Breast epithelium (tissue), 4 donors: ENCODE results near the gene PDE1C. TPM values are rescaled to one million over a fixed set of nuclear protein-coding genes. Genes with fewer than 3 reads are reported as not detected.
"Not testable (repeated sequence)": the region's sequence is repeated elsewhere in the genome, so short reads cannot be mapped to it uniquely, and the experiment has no call there.

Experiments
- DNase-seq, 2 donors: peaks; one replicate each; pipeline ENCODE4 v3.0.0-alpha.2; 2019; ENCODE audit warnings: low spot score in 2 of 2
- H3K27ac ChIP-seq, 2 donors: fragments of 200-600 bp; sonication (generic) in 1 of 2; one replicate each; pipeline ENCODE4 v1.5.1; 2016 to 2019; ENCODE audit warnings: mild to moderate bottlenecking in 1 of 2
- H3K27me3 ChIP-seq, 2 donors: fragments of 200-600 bp; sonication (generic) in 1 of 2; one replicate each; pipeline versions ENCODE4 v1.5.1 to v1.6.0; 2017 to 2019; ENCODE audit warnings: control low read depth in 1 of 2, mild to moderate bottlenecking in 1 of 2
- H3K36me3 ChIP-seq: fragments of 200-600 bp; one replicate; pipeline ENCODE4 v1.5.1; 2019
- H3K4me1 ChIP-seq, 2 donors: fragments of 200-600 bp; sonication (generic); one replicate each; pipeline ENCODE4 v1.5.1; 2016 to 2019; ENCODE audit warnings: control low read depth in 1 of 2
- H3K4me3 ChIP-seq, 3 donors: fragments of 200-600 bp; sonication (generic); 1 replicate in 2 of 3; 2 replicates in 1 of 3; pipeline ENCODE4 v1.5.1; 2016 to 2019; ENCODE audit warnings: mild to moderate bottlenecking in 3 of 3, moderate library complexity in 2 of 3
- H3K9me3 ChIP-seq, 2 donors: fragments of 200-600 bp; sonication (generic) in 1 of 2; one replicate each; pipeline ENCODE4 v1.5.1; 2016 to 2019; ENCODE audit warnings: control low read depth in 1 of 2
- POLR2A ChIP-seq: fragments of 450-650 bp; IDR thresholded peaks from one replicate; pipeline ENCODE4 v1.6.1; 2016; ENCODE audit warnings: antibody characterized with exemption, mild to moderate bottlenecking, moderate library complexity
- POLR2AphosphoS5 ChIP-seq, 3 donors: sonication (generic); formaldehyde crosslinking; IDR thresholded peaks; one replicate each; pipeline ENCODE4 v1.6.1; 2017; ENCODE audit warnings: antibody characterized with exemption in 3 of 3
- intact Hi-C: fragments of 100-400 bp; cut with DNase I; formaldehyde crosslinking; loops from one replicate; pipeline ENCODE4 v1.15.1; 2023; ENCODE audit warnings: low total_unique reads
- total RNA-seq, 3 donors: library from RNA; depleted of rRNA; stranded (reverse); fragments of >200 nt; gene quantifications; one replicate each; pipeline ENCODE4 v1.1.0, GENCODE V29; 2016
- TF ChIP-seq, protein P1 (sequence below), 3 donors: fragments of 450-650 bp; IDR thresholded peaks; one replicate each; pipeline ENCODE4 v1.5.1; 2016 to 2017; ENCODE audit warnings: antibody characterized with exemption in 3 of 3, mild to moderate bottlenecking in 3 of 3, moderate library complexity in 3 of 3

Gene PDE1C
- total RNA-seq, 3 donors from 2014 or later: 3.2 to 30.1 (median 18.7) TPM

DNA sequence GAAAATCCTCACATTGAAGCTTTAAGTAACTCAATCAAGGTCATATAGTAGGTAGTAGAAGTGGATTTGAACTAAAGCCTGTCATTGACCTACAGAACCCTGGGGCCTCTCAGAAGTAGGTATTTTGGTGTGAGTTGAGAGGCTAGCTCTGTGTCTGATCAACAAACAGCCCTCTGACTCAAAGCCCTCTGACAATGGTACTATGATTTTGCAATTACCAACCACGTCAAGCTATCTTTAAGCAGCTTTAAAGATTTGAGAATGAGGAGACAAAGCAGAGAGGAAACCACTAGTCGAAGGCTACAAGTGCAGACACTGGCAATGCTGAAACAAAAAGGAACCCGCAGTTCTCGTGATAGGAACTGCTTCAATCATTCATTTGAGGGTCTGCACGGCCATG, 19.0 kb upstream of the PDE1C start:
- no peaks in the 10 kb centered on the region for H3K9me3 ChIP-seq
- no peak overlapping the region for H3K4me3 ChIP-seq
- intact Hi-C loops: no loop called here
- H3K36me3 ChIP-seq: no peaks in the 10 kb centered on the region
- no peak for DNase-seq
- H3K4me1 ChIP-seq: peaks cover 0 to 10% of the 10 kb centered on the region in 2 donors
- no peaks in the 10 kb centered on the region for H3K27me3 ChIP-seq
- no peak for TF ChIP-seq POLR2A
- no peak for TF ChIP-seq POLR2AphosphoS5 (IDR thresholded peaks at IDR 0.05)
- TF ChIP-seq, protein P1, sequence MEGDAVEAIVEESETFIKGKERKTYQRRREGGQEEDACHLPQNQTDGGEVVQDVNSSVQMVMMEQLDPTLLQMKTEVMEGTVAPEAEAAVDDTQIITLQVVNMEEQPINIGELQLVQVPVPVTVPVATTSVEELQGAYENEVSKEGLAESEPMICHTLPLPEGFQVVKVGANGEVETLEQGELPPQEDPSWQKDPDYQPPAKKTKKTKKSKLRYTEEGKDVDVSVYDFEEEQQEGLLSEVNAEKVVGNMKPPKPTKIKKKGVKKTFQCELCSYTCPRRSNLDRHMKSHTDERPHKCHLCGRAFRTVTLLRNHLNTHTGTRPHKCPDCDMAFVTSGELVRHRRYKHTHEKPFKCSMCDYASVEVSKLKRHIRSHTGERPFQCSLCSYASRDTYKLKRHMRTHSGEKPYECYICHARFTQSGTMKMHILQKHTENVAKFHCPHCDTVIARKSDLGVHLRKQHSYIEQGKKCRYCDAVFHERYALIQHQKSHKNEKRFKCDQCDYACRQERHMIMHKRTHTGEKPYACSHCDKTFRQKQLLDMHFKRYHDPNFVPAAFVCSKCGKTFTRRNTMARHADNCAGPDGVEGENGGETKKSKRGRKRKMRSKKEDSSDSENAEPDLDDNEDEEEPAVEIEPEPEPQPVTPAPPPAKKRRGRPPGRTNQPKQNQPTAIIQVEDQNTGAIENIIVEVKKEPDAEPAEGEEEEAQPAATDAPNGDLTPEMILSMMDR (IDR thresholded peaks at IDR 0.05): no peak
- no peak overlapping the region for H3K27ac ChIP-seq

DNA sequence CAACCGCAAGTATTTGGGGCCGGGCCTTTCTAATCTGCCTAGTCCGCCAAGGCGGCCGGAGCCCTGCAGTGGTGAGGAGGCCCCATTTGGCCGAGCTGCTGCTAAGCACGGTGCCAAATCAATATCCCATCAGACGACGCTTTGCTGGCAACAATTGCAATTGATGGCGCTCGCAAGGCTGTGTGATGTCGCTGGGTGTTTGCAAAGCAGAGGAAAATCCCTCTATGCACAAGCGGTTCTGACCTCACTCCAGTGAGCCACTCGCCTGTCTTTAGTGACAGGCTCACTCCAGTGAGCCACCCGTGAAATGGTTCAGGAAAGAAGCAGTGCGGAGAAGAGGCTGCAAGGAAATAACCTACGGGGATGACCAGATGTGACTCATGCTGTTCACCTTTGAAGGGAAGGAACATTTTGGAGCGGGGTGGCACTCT, 18.3 kb upstream of the PDE1C start:
- no peaks in the 10 kb centered on the region for H3K27me3 ChIP-seq
- no peaks in the 10 kb centered on the region for H3K36me3 ChIP-seq
- no peak overlapping the region for H3K27ac ChIP-seq
- intact Hi-C loops: no loop called here
- no peak overlapping the region for H3K4me3 ChIP-seq
- TF ChIP-seq, protein P1 (IDR thresholded peaks at IDR 0.05): no peak
- TF ChIP-seq POLR2AphosphoS5 (IDR thresholded peaks at IDR 0.05) (no peak), POLR2A (no peak)
- H3K9me3 ChIP-seq: no peaks in the 10 kb centered on the region
- H3K4me1 ChIP-seq: peaks cover 0 to 10% of the 10 kb centered on the region in 2 donors
- DNase-seq: no peak

- intact Hi-C loops: no loop called here
- TF ChIP-seq, protein P1 (IDR thresholded peaks at IDR 0.05): no peak
- no peak for TF ChIP-seq POLR2AphosphoS5 (IDR thresholded peaks at IDR 0.05)
- no peak for TF ChIP-seq POLR2A
- H3K27me3 ChIP-seq: no peaks in the 10 kb centered on the region
- H3K9me3 ChIP-seq: no peaks in the 10 kb centered on the region
- H3K27ac ChIP-seq: no peak overlapping the region
- no peaks in the 10 kb centered on the region for H3K36me3 ChIP-seq
- H3K4me3 ChIP-seq: no peak overlapping the region
- DNase-seq: no peak
- H3K4me1 ChIP-seq: no peaks in the 10 kb centered on the region
Observed at GRCh38 chr7:32079510-32079909, 9.3 kb upstream of the PDE1C start.

DNA sequence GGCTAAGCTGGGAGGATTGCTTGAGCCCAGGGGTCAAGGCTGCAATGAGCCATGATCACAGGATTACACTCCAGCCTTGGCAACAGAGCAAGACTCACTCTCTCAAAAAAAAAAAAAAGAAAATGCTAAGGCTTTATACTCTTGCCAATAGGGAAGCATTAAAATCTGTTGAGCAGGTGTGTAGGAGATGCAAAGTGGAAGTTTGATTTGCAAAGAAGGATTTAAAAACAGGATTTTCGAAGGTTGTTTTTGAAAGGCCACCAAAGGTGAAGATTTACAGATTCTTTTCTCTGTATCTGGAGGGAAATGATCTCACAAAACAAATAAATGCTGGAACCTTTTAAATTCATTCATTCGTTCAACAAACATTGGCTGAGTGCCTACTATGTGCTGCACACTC, 8.6 kb upstream of the PDE1C start:
- no peak overlapping the region for H3K27ac ChIP-seq
- intact Hi-C loops: no loop called here
- H3K9me3 ChIP-seq: no peaks in the 10 kb centered on the region
- H3K27me3 ChIP-seq: no peaks in the 10 kb centered on the region
- H3K36me3 ChIP-seq: no peaks in the 10 kb centered on the region
- no peaks in the 10 kb centered on the region for H3K4me1 ChIP-seq
- DNase-seq: no peak
- no peak overlapping the region for H3K4me3 ChIP-seq
- TF ChIP-seq, protein P1 (IDR thresholded peaks at IDR 0.05): no peak
- TF ChIP-seq POLR2A: no peak
- TF ChIP-seq POLR2AphosphoS5 (IDR thresholded peaks at IDR 0.05): no peak

DNA sequence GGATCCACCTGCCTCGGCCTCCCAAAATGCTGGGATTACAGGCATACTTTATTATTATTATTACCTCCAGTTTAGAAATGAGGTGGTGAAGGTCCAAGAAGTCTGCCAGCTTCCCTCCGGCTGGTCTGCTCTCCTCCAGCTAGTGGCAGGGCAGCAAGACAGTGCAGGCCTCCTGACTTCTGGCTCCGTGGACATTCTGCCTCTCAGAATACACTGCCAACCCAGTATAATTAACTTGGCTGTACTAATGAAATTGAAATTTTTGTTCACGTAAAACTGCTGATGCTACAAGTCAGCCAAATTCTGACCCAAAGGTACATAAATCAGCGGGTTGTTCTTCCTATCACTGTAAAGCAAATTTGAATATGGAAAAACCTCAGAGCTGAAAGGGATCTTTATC, 7.6 kb upstream of the PDE1C start:
- H3K9me3 ChIP-seq: no peaks in the 10 kb centered on the region
- TF ChIP-seq, protein P1 (IDR thresholded peaks at IDR 0.05): no peak
- TF ChIP-seq POLR2AphosphoS5 (IDR thresholded peaks at IDR 0.05) (no peak), POLR2A (no peak)
- no peak overlapping the region for H3K27ac ChIP-seq
- H3K4me1 ChIP-seq: no peaks in the 10 kb centered on the region
- H3K36me3 ChIP-seq: no peaks in the 10 kb centered on the region
- no peak overlapping the region for H3K4me3 ChIP-seq
- DNase-seq: no peak
- H3K27me3 ChIP-seq: no peaks in the 10 kb centered on the region
- intact Hi-C loops: no loop called here

DNA sequence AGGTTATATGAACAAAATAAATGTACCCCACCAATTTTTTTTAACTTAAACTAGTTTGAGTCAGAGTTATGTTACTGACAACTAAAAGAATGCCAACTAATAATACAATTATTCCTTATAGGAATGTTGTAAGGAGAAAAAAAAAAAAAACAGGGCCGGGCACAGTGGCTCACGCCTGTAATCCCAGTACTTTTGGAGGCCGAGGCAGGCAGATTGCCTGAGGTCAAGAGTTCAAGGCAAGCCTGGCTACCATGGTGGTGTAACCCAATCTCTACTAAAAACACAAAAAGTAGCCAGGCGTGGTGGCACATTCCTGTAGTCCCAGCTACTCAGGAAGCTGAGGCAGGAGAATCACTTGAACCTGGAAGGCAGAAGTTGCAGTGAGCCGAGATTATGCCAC, 6.6 kb upstream of the PDE1C start:
- H3K36me3 ChIP-seq, H3K4me1 ChIP-seq, H3K27me3 ChIP-seq, H3K4me3 ChIP-seq, H3K9me3 ChIP-seq, intact Hi-C loops, DNase-seq, H3K27ac ChIP-seq: not testable (repeated sequence)
